Measurements from ENCODE around the gene ATF7. TPM values are rescaled to one million over a fixed set of nuclear protein-coding genes. Genes with fewer than 3 reads are reported as not detected.

ATF7 gene
- total RNA-seq, 2 experiments from 2014 or later: 13.3 to 14.3 TPM

DNA sequence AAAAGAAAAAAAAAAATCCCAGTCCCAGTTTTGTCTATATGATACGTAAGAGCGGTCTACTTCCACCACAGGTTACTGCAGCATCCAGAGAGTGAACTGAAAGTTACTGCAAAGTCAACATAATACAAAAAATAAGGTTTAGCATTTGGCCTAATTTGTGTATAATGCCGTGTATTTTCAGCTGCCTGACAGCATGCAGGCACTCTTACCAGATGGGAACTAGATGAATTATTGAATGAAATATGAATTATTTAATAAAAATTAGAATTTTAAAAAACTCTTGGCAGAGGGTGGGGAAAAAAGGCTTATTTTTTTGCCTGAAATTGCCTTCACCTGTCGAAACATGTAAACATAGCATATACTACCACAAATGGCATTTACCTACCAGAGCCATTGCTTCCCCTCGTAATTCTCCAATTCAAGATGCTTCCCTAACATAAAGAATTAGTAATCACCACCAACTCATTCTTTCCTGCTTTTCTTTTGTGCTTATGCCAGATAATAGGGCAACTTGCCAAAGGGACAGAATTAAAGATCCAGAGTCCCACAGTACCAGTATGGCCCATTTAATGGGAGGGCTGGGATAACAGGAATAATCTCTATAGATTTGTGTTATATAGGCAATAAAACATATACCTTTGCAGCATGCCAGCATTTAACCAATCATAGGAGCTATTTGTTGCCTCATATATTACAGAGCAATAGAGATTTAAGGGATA lies 31.1 kb downstream of the ATF7 start:
- Histone ChIP-seq H3K27ac (ENCODE audit: low read depth in 1 of 2, low read length in 2 of 2) (no peak overlapping the region), H3K4me3 (ENCODE audit: low read length) (no peak overlapping the region), H3K27me3 (ENCODE audit: control insufficient read depth in 1 of 2, insufficient read depth in 2 of 2, low read length in 2 of 2) (no peaks in the 10 kb centered on the region), H3K4me1 (ENCODE audit: insufficient read depth, low read length) (no peaks in the 10 kb centered on the region), H3K9me3 (ENCODE audit: control insufficient read depth in 1 of 2, insufficient read depth in 1 of 2, low read length in 2 of 2) (no peaks in the 10 kb centered on the region), H3K36me3 (ENCODE audit: insufficient read depth, low read length) (peaks cover 7% of the 10 kb centered on the region)
- H3K9me3 Mint-ChIP-seq: no peaks in the 10 kb centered on the region
- ATAC-seq (ENCODE audit: poor library complexity) (no peak), DNase-seq (no peak)
- intact Hi-C loops (cut with DNase I, micrococcal nuclease): no loop called here
- H3K4me1 Mint-ChIP-seq (ENCODE audit: low read depth): peaks cover 39% of the 10 kb centered on the region
- ChIA-PET CTCF (interaction anchor here (1.5 kb wide), 1 partner anchor 81 kb away, joined by 5 read pairs; the partner anchor contains the start of gene ATP5MC2), POLR2A (no interaction called here)
- no peak overlapping the region for H3K27ac Mint-ChIP-seq
- peaks cover 38% of the 10 kb centered on the region for H3K36me3 Mint-ChIP-seq (ENCODE audit: low read depth)
- no peak for TF ChIP-seq CTCF (IDR thresholded peaks at IDR 0.05)
- H3K27me3 Mint-ChIP-seq: no peaks in the 10 kb centered on the region
- no peak overlapping the region for H3K4me3 Mint-ChIP-seq

DNA sequence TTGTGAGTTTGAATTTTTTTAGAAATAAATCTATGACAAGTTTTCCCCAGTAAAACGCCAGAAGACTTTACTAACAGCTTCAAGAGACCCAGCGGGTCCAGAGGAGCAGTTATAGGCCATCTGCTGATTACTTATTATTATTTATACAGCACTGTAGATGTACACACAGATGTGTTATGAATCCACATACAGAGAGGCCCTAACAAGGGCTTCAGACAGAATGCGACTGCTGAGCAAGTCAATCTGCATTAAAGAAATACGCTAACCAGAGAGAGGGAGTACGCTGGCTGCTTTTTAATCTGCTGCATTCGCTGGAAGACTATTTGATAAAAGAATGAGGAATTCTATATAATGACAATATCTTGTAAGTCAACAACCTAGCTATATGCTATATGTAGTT lies 32.5 kb downstream of the ATF7 start:
- Histone ChIP-seq H3K36me3 (ENCODE audit: insufficient read depth, low read length) (peaks cover 7% of the 10 kb centered on the region), H3K27ac (ENCODE audit: low read depth in 1 of 2, low read length in 2 of 2) (no peak overlapping the region), H3K4me3 (ENCODE audit: low read length) (no peak overlapping the region), H3K4me1 (ENCODE audit: insufficient read depth, low read length) (no peaks in the 10 kb centered on the region), H3K27me3 (ENCODE audit: control insufficient read depth in 1 of 2, insufficient read depth in 2 of 2, low read length in 2 of 2) (no peaks in the 10 kb centered on the region), H3K9me3 (ENCODE audit: control insufficient read depth in 1 of 2, insufficient read depth in 1 of 2, low read length in 2 of 2) (no peaks in the 10 kb centered on the region)
- ChIA-PET CTCF (no interaction called here), POLR2A (no interaction called here)
- Mint-ChIP-seq H3K27ac (no peak overlapping the region), H3K27me3 (no peaks in the 10 kb centered on the region), H3K4me1 (ENCODE audit: low read depth) (peaks cover 44% of the 10 kb centered on the region), H3K36me3 (ENCODE audit: low read depth) (peaks cover 29% of the 10 kb centered on the region), H3K4me3 (no peak overlapping the region), H3K9me3 (no peaks in the 10 kb centered on the region)
- ATAC-seq (ENCODE audit: poor library complexity): no peak
- no peak for DNase-seq
- no peak for TF ChIP-seq CTCF (IDR thresholded peaks at IDR 0.05)
- intact Hi-C loops (cut with DNase I, micrococcal nuclease): no loop called here

- TF ChIP-seq CTCF (IDR thresholded peaks at IDR 0.05): no peak
- no peaks in the 10 kb centered on the region for H3K9me3 ChIP-seq (ENCODE audit: control insufficient read depth in 1 of 2, insufficient read depth in 1 of 2, low read length in 2 of 2)
- ATAC-seq (ENCODE audit: poor library complexity) (no peak), DNase-seq (no peak)
- peaks cover 7% of the 10 kb centered on the region for H3K36me3 ChIP-seq (ENCODE audit: insufficient read depth, low read length)
- Mint-ChIP-seq H3K27me3 (no peaks in the 10 kb centered on the region), H3K27ac (no peak overlapping the region), H3K4me3 (no peak overlapping the region), H3K36me3 (ENCODE audit: low read depth) (peaks cover 28% of the 10 kb centered on the region), H3K9me3 (no peaks in the 10 kb centered on the region), H3K4me1 (ENCODE audit: low read depth) (peaks cover 51% of the 10 kb centered on the region)
- no peak overlapping the region for H3K27ac ChIP-seq (ENCODE audit: low read depth in 1 of 2, low read length in 2 of 2)
- H3K4me3 ChIP-seq (ENCODE audit: low read length): no peak overlapping the region
- ChIA-PET POLR2A (no interaction called here), CTCF (no interaction called here)
- no peaks in the 10 kb centered on the region for H3K27me3 ChIP-seq (ENCODE audit: control insufficient read depth in 1 of 2, insufficient read depth in 2 of 2, low read length in 2 of 2)
- intact Hi-C loops (cut with DNase I, micrococcal nuclease): no loop called here
- H3K4me1 ChIP-seq (ENCODE audit: insufficient read depth, low read length): no peaks in the 10 kb centered on the region
Measured at GRCh38 chr12:53593031-53593430, 33.2 kb downstream of the ATF7 start.

Data from CD4-positive, alpha-beta T cell (primary cell).